ENCODE measurements around the gene HMOX1.
"Not testable (repeated sequence)": the region's sequence is repeated elsewhere in the genome, so short reads cannot be mapped to it uniquely, and the experiment has no call there.

The HMOX1 gene

GRCh38 chr22:35350539-35351503 lies 30.1 kb upstream of the HMOX1 start:
- DNase-seq = peak; percentile 27

GRCh38 chr22:35352214-35353111 lies 28.4 kb upstream of the HMOX1 start:
- DNase-seq = no peak

- no peak for DNase-seq
These were observed 27.6 kb upstream of the HMOX1 start for GRCh38 chr22:35353318-35353717.

- no peak for DNase-seq
These were observed 26.8 kb upstream of the HMOX1 start for GRCh38 chr22:35354068-35354467.

GRCh38 chr22:35357883-35358621 lies 22.8 kb upstream of the HMOX1 start:
- DNase-seq = no peak

- DNase-seq = no peak
These were observed 21.4 kb upstream of the HMOX1 start for GRCh38 chr22:35359380-35360065.

GRCh38 chr22:35361001-35361558 lies 19.8 kb upstream of the HMOX1 start:
- no peak for DNase-seq

- no peak for DNase-seq
These were observed 17.3 kb upstream of the HMOX1 start for GRCh38 chr22:35363566-35364086.

GRCh38 chr22:35364230-35364629 lies 16.7 kb upstream of the HMOX1 start:
- not testable (repeated sequence) for DNase-seq

GRCh38 chr22:35367331-35367886 lies 13.5 kb upstream of the HMOX1 start:
- DNase-seq = no peak

- no peak for DNase-seq
These were observed 12.5 kb upstream of the HMOX1 start for GRCh38 chr22:35368386-35368785.

- no peak for DNase-seq
These were observed 10.9 kb upstream of the HMOX1 start for GRCh38 chr22:35369996-35370395.

GRCh38 chr22:35373781-35374180 lies 7.1 kb upstream of the HMOX1 start:
- DNase-seq = no peak

- no peak for DNase-seq
These were observed 5.9 kb upstream of the HMOX1 start for GRCh38 chr22:35375031-35375430.

GRCh38 chr22:35375526-35375925 lies 5.4 kb upstream of the HMOX1 start:
- DNase-seq = no peak

- no peak for DNase-seq
These were observed 4.0 kb upstream of the HMOX1 start for GRCh38 chr22:35376728-35377472.

- no peak for DNase-seq
These were observed 3.2 kb upstream of the HMOX1 start for GRCh38 chr22:35377735-35378134.

- DNase-seq = no peak
These were observed 2.3 kb upstream of the HMOX1 start for GRCh38 chr22:35378621-35379020.

- no peak for DNase-seq
These were observed 1.5 kb upstream of the HMOX1 start for GRCh38 chr22:35379146-35379993.

- DNase-seq = no peak
These were observed 883 bp upstream of the HMOX1 start for GRCh38 chr22:35380013-35380412.

All from NCI-H187 treated with DMSO at 0.1 percent for 48 hours (cell line).